ENCODE data around the gene STXBP5L. TPM values are rescaled to one million over a fixed set of nuclear protein-coding genes. Genes with fewer than 3 reads are reported as not detected.
"Not testable (repeated sequence)": the region's sequence is repeated elsewhere in the genome, so short reads cannot be mapped to it uniquely, and the experiment has no call there.

Gene STXBP5L
- total RNA-seq, 2 experiments from 2014 or later: 2.7 to 10.5 TPM

DNA sequence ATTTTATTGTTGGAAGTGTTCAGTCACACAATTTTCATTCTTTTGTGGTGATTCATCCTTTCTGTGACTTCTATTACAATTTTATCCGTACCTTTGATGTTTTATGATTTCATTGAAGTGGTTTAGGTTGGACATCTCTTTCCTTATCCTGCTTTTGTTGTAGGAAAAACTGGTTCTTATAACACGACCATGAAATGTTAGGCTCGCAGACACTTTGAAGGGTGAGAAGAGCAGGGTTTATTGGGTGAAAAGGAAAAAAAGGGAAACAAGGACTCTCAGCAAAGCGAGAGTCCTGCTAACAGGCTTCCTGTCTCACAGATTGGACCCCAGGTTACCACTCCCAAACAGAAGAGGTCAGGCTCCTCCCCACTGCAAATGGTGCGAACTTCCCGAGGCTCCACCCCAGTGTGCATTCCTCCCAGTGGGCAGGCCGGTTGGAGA, 257.4 kb downstream of the STXBP5L start:
- H3K4me3 ChIP-seq (ENCODE audit: low read depth, low read length, poor library complexity, severe bottlenecking): no peak overlapping the region
- intact Hi-C loops (cut with micrococcal nuclease; ENCODE audit: unreplicated experiment): no loop called here
- H4K20me1 ChIP-seq (ENCODE audit: insufficient read depth, low read length): no peaks in the 10 kb centered on the region
- H3K36me3 ChIP-seq (ENCODE audit: insufficient read depth, low read length): no peaks in the 10 kb centered on the region
- no peaks in the 10 kb centered on the region for H3K9me3 ChIP-seq (ENCODE audit: low read length)
- H2AFZ ChIP-seq (ENCODE audit: low read length): no peak overlapping the region
- no peak overlapping the region for H3K27ac ChIP-seq (ENCODE audit: low read depth, low read length, poor library complexity, severe bottlenecking)
- no peak overlapping the region for H3K4me2 ChIP-seq (ENCODE audit: low read length)
- no peak for DNase-seq (ENCODE audit: low spot score)
- TF ChIP-seq, protein P1, sequence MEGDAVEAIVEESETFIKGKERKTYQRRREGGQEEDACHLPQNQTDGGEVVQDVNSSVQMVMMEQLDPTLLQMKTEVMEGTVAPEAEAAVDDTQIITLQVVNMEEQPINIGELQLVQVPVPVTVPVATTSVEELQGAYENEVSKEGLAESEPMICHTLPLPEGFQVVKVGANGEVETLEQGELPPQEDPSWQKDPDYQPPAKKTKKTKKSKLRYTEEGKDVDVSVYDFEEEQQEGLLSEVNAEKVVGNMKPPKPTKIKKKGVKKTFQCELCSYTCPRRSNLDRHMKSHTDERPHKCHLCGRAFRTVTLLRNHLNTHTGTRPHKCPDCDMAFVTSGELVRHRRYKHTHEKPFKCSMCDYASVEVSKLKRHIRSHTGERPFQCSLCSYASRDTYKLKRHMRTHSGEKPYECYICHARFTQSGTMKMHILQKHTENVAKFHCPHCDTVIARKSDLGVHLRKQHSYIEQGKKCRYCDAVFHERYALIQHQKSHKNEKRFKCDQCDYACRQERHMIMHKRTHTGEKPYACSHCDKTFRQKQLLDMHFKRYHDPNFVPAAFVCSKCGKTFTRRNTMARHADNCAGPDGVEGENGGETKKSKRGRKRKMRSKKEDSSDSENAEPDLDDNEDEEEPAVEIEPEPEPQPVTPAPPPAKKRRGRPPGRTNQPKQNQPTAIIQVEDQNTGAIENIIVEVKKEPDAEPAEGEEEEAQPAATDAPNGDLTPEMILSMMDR (conservative IDR thresholded peaks at IDR 0.05; ENCODE audit: low read length): no peak
- TF ChIP-seq EZH2phosphoT487 (IDR thresholded peaks at IDR 0.05; ENCODE audit: borderline replicate concordance, low read depth, low read length): no peak
- BruUV-seq (replicated peaks): no TSS peak
- POLR2A ChIA-PET: no interaction called here
- H3K9me2 ChIP-seq (ENCODE audit: insufficient read depth, low read length): no peaks in the 10 kb centered on the region
- CTCF ChIA-PET (ENCODE audit: unreplicated experiment): no interaction called here
- no peaks in the 10 kb centered on the region for H3K79me2 ChIP-seq (ENCODE audit: insufficient read depth, low read depth, low read length)
- H3K4me1 ChIP-seq (ENCODE audit: insufficient read depth, low read length, poor library complexity, severe bottlenecking): no peaks in the 10 kb centered on the region

DNA sequence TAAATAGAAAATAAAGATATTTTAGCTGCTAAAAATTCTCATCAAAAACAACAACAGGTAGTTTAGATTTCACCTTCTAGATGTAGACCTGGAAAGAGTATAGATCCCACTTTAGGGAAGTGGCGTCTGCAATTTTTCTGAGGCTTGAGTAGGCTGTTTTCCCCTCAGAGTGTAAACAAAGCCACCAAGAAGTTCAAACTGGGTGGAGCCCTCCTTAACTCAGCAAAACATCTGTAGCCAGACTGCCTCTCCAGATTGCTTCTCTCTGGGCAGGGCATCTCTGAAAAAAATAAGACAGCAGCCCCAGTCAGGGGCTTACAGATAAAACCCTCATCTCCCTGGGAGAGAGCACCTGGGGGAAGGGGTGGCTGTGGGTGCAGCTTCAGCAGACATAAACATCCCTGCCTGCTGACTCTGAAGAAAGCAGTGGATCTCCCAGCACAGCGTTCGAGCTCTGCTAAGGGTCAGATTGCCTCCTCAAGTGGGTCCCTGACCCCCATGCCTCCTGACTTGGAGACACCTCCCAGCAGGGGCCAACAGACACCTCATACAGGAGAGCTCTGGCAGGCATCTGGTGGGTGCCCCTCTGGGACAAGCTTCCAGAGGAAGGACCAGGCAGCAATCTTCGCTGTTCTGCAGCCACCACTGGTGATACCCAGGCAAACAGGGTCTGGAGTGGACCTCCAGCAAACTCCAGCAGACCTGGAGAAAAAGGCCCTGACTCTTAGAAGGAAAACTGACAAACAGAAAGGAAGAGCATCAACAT, 259.6 kb downstream of the STXBP5L start:
- Histone ChIP-seq H3K4me3 (ENCODE audit: low read depth, low read length, poor library complexity, severe bottlenecking) (no peak overlapping the region), H4K20me1 (ENCODE audit: insufficient read depth, low read length) (no peaks in the 10 kb centered on the region), H3K27ac (ENCODE audit: low read depth, low read length, poor library complexity, severe bottlenecking) (no peak overlapping the region), H2AFZ (ENCODE audit: low read length) (no peak overlapping the region), H3K4me2 (ENCODE audit: low read length) (no peak overlapping the region), H3K9me2 (ENCODE audit: insufficient read depth, low read length) (no peaks in the 10 kb centered on the region), H3K36me3 (ENCODE audit: insufficient read depth, low read length) (no peaks in the 10 kb centered on the region), H3K9me3 (ENCODE audit: low read length) (no peaks in the 10 kb centered on the region), H3K4me1 (ENCODE audit: insufficient read depth, low read length, poor library complexity, severe bottlenecking) (no peaks in the 10 kb centered on the region), H3K79me2 (ENCODE audit: insufficient read depth, low read depth, low read length) (no peaks in the 10 kb centered on the region)
- no peak for DNase-seq (ENCODE audit: low spot score)
- ChIA-PET POLR2A (interaction anchor here (0.6 to 0.9 kb wide), 2 partner anchors 15 to 54 kb away, joined by 3 read pairs; no protein-coding TSS in a partner anchor), CTCF (ENCODE audit: unreplicated experiment) (no interaction called here)
- no TSS peak for BruUV-seq (replicated peaks)
- no peak for TF ChIP-seq EZH2phosphoT487 (IDR thresholded peaks at IDR 0.05; ENCODE audit: borderline replicate concordance, low read depth, low read length)
- TF ChIP-seq, protein P1 (conservative IDR thresholded peaks at IDR 0.05; ENCODE audit: low read length): no peak
- intact Hi-C loops (cut with micrococcal nuclease; ENCODE audit: unreplicated experiment): no loop called here

DNA sequence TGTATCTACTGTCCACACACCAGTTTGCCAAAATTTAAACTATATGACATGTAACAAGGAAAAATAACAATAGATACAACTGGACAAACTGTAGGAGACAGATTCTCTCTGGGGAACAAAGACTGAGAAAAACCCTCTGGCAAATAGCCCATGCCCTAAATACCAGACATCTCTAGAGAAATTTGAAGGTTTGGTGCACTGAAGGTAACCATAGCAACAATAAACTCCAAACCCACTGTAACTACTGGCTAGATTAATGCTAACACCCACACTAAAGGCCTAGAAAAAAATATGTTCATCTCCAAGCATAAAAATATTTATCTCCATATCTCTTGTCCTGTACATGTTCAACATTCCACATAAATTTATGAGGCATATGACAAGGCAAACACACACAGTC, 267.1 kb downstream of the STXBP5L start:
- no peaks in the 10 kb centered on the region for H3K4me1 ChIP-seq (ENCODE audit: insufficient read depth, low read length, poor library complexity, severe bottlenecking)
- POLR2A ChIA-PET: no interaction called here
- H3K36me3 ChIP-seq (ENCODE audit: insufficient read depth, low read length): no peaks in the 10 kb centered on the region
- no peak overlapping the region for H3K4me2 ChIP-seq (ENCODE audit: low read length)
- no peaks in the 10 kb centered on the region for H3K9me2 ChIP-seq (ENCODE audit: insufficient read depth, low read length)
- H2AFZ ChIP-seq (ENCODE audit: low read length): no peak overlapping the region
- no TSS peak for BruUV-seq (replicated peaks)
- no peak for DNase-seq (ENCODE audit: low spot score)
- H4K20me1 ChIP-seq (ENCODE audit: insufficient read depth, low read length): no peaks in the 10 kb centered on the region
- H3K79me2 ChIP-seq (ENCODE audit: insufficient read depth, low read depth, low read length): no peaks in the 10 kb centered on the region
- H3K9me3 ChIP-seq (ENCODE audit: low read length): no peaks in the 10 kb centered on the region
- intact Hi-C loops (cut with micrococcal nuclease; ENCODE audit: unreplicated experiment): no loop called here
- TF ChIP-seq, protein P1 (conservative IDR thresholded peaks at IDR 0.05; ENCODE audit: low read length): no peak
- TF ChIP-seq EZH2phosphoT487 (IDR thresholded peaks at IDR 0.05; ENCODE audit: borderline replicate concordance, low read depth, low read length): no peak
- no peak overlapping the region for H3K27ac ChIP-seq (ENCODE audit: low read depth, low read length, poor library complexity, severe bottlenecking)
- CTCF ChIA-PET (ENCODE audit: unreplicated experiment): no interaction called here
- H3K4me3 ChIP-seq (ENCODE audit: low read depth, low read length, poor library complexity, severe bottlenecking): no peak overlapping the region

DNA sequence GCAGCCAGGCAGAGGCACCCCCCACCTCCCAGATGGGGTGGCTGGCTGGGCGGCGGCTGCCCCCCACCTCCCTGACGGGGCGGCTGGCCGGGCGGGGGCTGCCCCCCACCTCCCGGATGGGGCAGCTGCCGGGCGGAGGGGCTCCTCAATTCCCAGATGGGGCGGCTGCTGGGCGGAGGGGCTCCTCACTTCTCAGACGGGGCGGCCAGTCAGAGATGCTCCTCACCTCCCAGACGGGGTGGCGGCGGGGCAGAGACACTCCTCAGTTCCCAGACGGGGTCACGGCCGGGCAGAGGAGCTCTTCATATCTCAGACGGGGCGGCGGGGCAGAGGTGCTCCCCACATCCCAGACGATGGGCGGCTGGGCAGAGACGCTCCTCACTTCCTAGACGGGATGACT, 282.6 kb downstream of the STXBP5L start:
- CTCF ChIA-PET (ENCODE audit: unreplicated experiment); H2AFZ ChIP-seq (ENCODE audit: low read length); DNase-seq (ENCODE audit: low spot score); POLR2A ChIA-PET; intact Hi-C loops (cut with micrococcal nuclease; ENCODE audit: unreplicated experiment); H3K36me3 ChIP-seq (ENCODE audit: insufficient read depth, low read length); H3K79me2 ChIP-seq (ENCODE audit: insufficient read depth, low read depth, low read length); H3K4me1 ChIP-seq (ENCODE audit: insufficient read depth, low read length, poor library complexity, severe bottlenecking); H4K20me1 ChIP-seq (ENCODE audit: insufficient read depth, low read length); H3K4me3 ChIP-seq (ENCODE audit: low read depth, low read length, poor library complexity, severe bottlenecking); H3K27ac ChIP-seq (ENCODE audit: low read depth, low read length, poor library complexity, severe bottlenecking); H3K9me2 ChIP-seq (ENCODE audit: insufficient read depth, low read length); H3K4me2 ChIP-seq (ENCODE audit: low read length); H3K9me3 ChIP-seq (ENCODE audit: low read length); BruUV-seq (replicated peaks): not testable (repeated sequence)

Measured in OCI-LY7 (cell line).